Coronary artery (tissue), 2 donors: ENCODE measurements around the gene TMC2.
"Not testable (repeated sequence)": the region's sequence is repeated elsewhere in the genome, so short reads cannot be mapped to it uniquely, and the experiment has no call there.

Experiments
- DNase-seq: peaks from one replicate; pipeline ENCODE4 v3.0.0-alpha.2; 2017; ENCODE audit warnings: low spot score
- H3K27ac ChIP-seq, 2 donors: fragments of 200-600 bp; sonication (generic); one replicate each; pipeline ENCODE4 v1.5.1; 2016 to 2019
- H3K4me3 ChIP-seq: fragments of 200-600 bp; sonication (generic); 2 replicates; pipeline ENCODE4 v1.5.1; 2016; ENCODE audit warnings: mild to moderate bottlenecking, moderate library complexity
- TF ChIP-seq, protein P1 (sequence below): fragments of 200-600 bp; sonication (generic); IDR thresholded peaks from one replicate; pipeline ENCODE4 v1.5.1; 2019; ENCODE audit warnings: antibody characterized with exemption

TMC2 gene

DNA sequence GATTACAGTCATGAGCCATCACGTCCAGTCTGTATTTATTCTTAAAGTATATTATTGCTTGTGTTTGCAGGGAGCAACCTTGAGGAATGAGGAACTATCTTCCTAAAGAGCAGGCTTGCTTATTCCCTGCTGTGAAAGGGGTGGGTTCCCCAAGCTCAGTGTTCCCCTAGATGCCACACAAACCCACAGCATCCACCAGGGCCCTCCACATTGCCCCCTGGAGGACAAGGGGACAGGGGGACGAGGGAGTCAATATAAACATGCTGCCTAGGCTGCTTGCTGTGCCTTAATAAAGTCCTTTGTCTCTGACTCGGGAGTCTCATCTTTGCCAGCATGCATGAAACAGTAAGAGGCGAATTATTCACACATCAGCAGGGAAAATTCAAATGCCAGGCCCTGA, 135.6 kb downstream of the TMC2 start:
- DNase-seq: no peak
- TF ChIP-seq, protein P1, sequence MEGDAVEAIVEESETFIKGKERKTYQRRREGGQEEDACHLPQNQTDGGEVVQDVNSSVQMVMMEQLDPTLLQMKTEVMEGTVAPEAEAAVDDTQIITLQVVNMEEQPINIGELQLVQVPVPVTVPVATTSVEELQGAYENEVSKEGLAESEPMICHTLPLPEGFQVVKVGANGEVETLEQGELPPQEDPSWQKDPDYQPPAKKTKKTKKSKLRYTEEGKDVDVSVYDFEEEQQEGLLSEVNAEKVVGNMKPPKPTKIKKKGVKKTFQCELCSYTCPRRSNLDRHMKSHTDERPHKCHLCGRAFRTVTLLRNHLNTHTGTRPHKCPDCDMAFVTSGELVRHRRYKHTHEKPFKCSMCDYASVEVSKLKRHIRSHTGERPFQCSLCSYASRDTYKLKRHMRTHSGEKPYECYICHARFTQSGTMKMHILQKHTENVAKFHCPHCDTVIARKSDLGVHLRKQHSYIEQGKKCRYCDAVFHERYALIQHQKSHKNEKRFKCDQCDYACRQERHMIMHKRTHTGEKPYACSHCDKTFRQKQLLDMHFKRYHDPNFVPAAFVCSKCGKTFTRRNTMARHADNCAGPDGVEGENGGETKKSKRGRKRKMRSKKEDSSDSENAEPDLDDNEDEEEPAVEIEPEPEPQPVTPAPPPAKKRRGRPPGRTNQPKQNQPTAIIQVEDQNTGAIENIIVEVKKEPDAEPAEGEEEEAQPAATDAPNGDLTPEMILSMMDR: no peak
- no peak overlapping the region for H3K27ac ChIP-seq
- H3K4me3 ChIP-seq: no peak overlapping the region

DNA sequence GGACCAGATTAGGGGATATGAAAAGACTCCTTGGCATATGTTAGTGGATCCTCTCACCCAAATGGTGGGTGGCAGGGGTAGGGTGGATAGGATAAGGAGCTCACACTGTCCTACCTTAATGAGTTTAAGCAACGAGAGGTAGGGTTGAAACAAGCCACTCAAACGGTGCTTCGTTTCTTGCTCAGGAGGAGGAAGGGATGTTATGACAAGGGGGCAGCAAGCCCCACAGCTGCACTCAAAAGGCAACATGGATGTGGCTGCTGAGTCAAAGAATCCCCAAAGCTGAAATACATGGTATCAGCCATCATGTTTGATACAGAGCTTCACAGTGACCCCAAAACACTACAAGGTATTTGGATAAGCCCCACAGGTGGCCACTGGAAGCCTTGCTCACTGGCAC, 136.1 kb downstream of the TMC2 start:
- Histone ChIP-seq H3K4me3 (no peak overlapping the region), H3K27ac (no peak overlapping the region)
- DNase-seq: no peak
- TF ChIP-seq, protein P1: no peak

DNA sequence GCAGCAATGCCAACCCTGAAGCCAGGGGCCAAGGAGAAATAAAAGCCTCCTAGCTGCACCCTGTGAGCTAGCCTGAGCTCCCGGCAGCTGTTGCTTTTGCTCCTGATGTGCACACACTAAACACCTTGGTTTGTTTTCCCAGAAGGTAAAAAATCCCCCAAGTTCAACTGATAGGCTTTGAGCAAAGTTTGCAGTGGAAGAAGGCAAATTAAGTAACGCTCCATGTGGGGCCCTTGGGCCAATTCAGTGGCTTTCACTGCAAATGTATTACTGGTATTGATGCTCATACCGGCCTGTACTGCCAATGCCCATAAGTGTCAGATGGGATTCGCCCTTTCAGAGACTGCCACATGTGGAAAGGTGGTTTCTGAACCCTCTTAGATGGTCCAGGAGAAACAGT, 137.1 kb downstream of the TMC2 start:
- DNase-seq: no peak
- TF ChIP-seq, protein P1: no peak
- H3K4me3 ChIP-seq: no peak overlapping the region

DNA sequence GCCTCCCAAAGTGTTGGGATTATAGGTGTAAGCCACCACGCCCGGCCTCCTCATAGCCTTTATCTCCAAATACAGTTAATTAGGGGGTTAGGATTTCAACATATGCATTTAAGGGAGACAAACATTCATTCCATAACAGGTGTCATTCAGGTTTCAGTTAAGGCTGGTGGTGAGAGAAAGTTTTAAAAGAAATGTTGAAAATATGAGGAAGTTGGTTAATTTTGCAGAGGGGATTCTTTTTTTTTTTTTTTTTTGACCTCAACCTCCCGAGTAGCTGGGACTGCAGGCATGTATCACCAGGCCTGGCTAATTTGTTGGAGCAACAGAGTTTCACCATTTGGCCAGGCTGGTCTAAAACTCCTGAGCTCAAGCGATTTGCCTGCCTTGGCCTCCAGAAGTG, 143.7 kb downstream of the TMC2 start:
- TF ChIP-seq, protein P1: no peak
- H3K4me3 ChIP-seq: no peak overlapping the region
- DNase-seq: no peak
- no peak overlapping the region for H3K27ac ChIP-seq

More for the DNA sequence above, 137.1 kb downstream of the TMC2 start:
- H3K27ac ChIP-seq: no peak overlapping the region

DNA sequence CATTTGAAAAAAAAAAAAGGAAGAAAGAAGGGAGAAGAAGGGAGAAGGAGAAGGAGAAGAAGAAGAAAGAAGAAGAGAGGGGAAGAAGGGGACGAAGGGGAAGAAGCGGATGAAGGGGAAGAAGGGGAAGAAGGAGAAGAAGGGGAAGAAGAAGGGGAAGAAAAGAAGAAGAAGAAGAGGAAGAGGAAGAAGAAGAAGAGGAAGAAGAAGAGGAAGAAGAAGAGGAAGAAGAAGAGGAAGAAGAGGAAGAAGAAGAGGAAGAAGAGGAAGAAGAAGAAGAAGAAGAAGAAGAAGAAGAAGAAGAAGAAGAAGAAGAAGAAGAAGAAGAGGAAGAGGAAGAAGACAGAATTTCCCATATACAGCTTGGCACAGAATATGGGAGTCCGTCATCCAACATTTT, 145.7 kb downstream of the TMC2 start:
- not testable (repeated sequence) for H3K27ac ChIP-seq, H3K4me3 ChIP-seq, DNase-seq

DNA sequence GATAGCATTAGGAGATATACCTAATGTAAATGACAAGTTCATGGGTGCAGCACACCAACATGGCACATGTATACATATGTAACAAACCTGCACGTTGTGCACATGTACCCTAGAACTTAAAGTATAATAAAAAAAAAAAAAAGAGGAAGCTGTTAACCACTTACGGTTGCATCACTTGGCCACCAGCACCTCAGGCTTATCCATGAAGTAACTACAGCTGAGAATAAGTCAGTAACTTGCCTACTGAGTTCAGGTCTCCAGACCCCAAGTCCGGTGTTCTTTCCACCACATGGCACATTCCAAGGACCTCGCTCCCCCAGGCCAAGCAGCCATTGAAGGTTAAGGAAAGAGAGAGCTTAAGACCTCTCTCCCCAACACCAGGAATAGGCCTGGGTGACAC, 148.4 kb downstream of the TMC2 start:
- H3K27ac ChIP-seq, H3K4me3 ChIP-seq, DNase-seq: not testable (repeated sequence)

DNA sequence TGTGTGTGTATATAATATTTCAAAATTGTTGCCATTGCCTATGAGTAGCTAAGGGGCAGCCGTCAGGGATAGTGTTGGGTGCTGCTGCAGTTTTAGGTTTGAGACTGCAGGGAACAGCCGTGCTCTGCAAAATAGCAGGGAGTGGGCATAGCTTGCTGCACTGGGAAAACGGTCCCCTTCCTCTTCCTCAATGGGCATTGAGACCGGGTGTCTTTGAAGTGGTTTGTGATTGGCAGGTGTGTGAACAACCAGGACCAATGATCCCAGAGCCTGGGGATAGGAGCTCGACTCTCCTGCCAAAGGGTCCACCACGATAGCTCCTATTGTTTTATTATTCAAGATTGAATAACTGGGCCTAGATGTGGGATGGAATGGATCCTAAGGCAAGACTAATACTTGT, 151.1 kb downstream of the TMC2 start:
- Histone ChIP-seq H3K27ac (no peak overlapping the region), H3K4me3 (no peak overlapping the region)
- TF ChIP-seq, protein P1: no peak
- no peak for DNase-seq

DNA sequence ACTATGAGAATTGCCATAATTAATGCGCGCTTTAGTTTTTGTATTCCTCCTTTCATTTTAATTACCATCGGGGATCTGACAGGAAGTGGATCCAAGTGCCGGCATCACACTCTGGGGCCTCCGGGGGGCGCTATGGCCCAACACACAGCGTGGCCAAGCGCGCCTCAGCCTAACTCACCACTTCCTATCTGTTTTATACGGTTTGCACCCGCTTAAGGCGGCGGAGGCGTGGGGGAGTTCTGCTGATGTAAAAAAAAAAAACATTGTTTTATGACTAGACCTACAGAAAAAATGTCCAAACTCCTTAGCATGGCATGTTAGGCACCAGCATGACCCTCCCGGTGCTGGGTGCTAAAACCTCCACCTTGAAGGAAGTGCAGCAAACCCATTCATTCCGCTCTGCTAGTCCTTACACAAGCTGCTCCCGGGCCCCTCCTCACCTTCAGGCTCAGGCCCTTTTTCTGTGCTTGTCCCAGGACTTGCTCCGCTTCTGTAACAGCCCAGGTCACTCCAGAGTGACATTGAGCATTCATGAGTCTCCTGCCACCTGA, 151.7 kb downstream of the TMC2 start:
- TF ChIP-seq, protein P1: no peak
- Histone ChIP-seq H3K4me3 (no peak overlapping the region), H3K27ac (no peak overlapping the region)
- DNase-seq: no peak
